ENCODE measurements around the gene PTDSS2.
"Not testable (repeated sequence)": the region's sequence is repeated elsewhere in the genome, so short reads cannot be mapped to it uniquely, and the experiment has no call there.

PTDSS2 gene

GRCh38 chr11:514606-515005, 64.5 kb downstream of the PTDSS2 start:
- in situ Hi-C loops (cut with MboI; ENCODE audit: low pct_unique_long_range_greater_than_20kb, low sequenced_read_pairs, unreplicated experiment): no loop called here
- DNase-seq (ENCODE audit: low spot score): no peak
- TF ChIP-seq, protein P1, sequence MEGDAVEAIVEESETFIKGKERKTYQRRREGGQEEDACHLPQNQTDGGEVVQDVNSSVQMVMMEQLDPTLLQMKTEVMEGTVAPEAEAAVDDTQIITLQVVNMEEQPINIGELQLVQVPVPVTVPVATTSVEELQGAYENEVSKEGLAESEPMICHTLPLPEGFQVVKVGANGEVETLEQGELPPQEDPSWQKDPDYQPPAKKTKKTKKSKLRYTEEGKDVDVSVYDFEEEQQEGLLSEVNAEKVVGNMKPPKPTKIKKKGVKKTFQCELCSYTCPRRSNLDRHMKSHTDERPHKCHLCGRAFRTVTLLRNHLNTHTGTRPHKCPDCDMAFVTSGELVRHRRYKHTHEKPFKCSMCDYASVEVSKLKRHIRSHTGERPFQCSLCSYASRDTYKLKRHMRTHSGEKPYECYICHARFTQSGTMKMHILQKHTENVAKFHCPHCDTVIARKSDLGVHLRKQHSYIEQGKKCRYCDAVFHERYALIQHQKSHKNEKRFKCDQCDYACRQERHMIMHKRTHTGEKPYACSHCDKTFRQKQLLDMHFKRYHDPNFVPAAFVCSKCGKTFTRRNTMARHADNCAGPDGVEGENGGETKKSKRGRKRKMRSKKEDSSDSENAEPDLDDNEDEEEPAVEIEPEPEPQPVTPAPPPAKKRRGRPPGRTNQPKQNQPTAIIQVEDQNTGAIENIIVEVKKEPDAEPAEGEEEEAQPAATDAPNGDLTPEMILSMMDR (IDR thresholded peaks at IDR 0.05; ENCODE audit: extremely low read depth, insufficient read depth, missing control alignments): no peak

DNA sequence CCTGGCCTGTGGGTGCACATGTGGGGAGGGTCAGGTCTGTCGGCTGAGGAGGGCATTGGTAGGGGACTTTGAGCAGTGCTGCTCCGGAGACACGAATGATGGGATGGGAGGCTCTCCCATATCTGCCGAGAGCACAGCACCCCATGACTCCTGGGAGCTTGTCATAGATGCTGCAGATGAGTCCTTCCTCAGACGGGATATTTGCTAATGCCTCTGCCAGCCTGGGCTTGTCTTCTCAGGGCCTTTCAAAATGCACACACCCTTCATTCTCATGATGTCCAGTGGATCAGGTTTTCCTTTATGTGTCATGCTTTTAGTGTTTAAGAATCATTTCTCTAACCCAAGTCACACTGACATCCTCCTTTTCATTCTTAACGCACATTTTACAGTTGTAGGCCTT, 65.1 kb downstream of the PTDSS2 start:
- DNase-seq (ENCODE audit: low spot score): no peak
- TF ChIP-seq, protein P1 (IDR thresholded peaks at IDR 0.05; ENCODE audit: extremely low read depth, insufficient read depth, missing control alignments): no peak
- in situ Hi-C loops (cut with MboI; ENCODE audit: low pct_unique_long_range_greater_than_20kb, low sequenced_read_pairs, unreplicated experiment): no loop called here

- no peak for DNase-seq (ENCODE audit: low spot score)
- in situ Hi-C loops (cut with MboI; ENCODE audit: low pct_unique_long_range_greater_than_20kb, low sequenced_read_pairs, unreplicated experiment): no loop called here
- TF ChIP-seq, protein P1 (IDR thresholded peaks at IDR 0.05; ENCODE audit: extremely low read depth, insufficient read depth, missing control alignments): no peak
Measured at GRCh38 chr11:516400-516799, 66.3 kb downstream of the PTDSS2 start.

GRCh38 chr11:516918-517685, 67.0 kb downstream of the PTDSS2 start:
- in situ Hi-C loops (cut with MboI; ENCODE audit: low pct_unique_long_range_greater_than_20kb, low sequenced_read_pairs, unreplicated experiment); DNase-seq (ENCODE audit: low spot score): not testable (repeated sequence)

DNA sequence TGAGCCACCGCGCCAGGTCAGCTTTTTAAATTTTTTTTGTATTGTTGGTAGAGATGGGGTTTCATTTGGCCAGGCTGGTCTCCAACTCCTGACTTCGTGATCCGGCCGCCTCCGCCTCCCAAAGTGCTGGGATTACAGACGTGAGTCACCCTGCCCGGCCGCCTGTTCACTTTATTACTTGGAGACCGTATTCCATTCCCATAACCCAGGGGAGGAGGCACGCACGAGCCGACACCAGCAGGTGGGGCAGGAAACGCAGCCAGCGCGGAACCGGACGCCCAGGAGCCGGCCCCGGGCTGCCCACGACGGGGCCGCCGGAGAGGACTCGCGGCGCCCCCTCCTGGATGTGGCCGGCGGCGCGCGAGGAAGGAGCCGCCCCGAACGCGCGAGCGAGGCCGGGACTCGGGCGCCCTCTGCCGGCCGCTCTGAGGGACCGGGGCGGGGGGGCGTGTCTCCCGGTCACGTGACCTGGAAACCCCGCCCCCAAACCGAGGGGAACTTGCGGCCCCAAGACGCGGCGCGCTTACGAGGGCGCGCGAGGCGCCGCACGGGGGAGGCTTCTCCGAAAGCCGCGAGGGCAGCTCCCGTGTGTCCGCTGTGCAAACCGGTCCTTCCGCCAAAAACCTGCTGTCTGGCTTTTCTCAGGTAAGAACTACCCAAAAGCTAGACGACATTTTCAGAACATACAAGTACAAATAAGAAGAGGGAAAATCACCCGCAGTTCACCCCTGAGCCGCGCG, 68.6 kb downstream of the PTDSS2 start:
- peak; percentile 95 for DNase-seq (ENCODE audit: low spot score)
- TF ChIP-seq, protein P1 (IDR thresholded peaks at IDR 0.05; ENCODE audit: extremely low read depth, insufficient read depth, missing control alignments): peak; percentile 99
- in situ Hi-C loops (cut with MboI; ENCODE audit: low pct_unique_long_range_greater_than_20kb, low sequenced_read_pairs, unreplicated experiment): no loop called here

GRCh38 chr11:520428-521176, 70.5 kb downstream of the PTDSS2 start:
- TF ChIP-seq, protein P1 (IDR thresholded peaks at IDR 0.05; ENCODE audit: extremely low read depth, insufficient read depth, missing control alignments): no peak
- DNase-seq (ENCODE audit: low spot score): no peak
- in situ Hi-C loops (cut with MboI; ENCODE audit: low pct_unique_long_range_greater_than_20kb, low sequenced_read_pairs, unreplicated experiment): no loop called here

Measured in GM13977 (cell line).